Common myeloid progenitor, CD34-positive (primary cell): ENCODE measurements around the gene PSTPIP2.

Source experiments
- CTCF ChIA-PET: fragments of 350-600 bp; sonication (Branson Sonifier 250); formaldehyde crosslinking; loops from one replicate; lab custom pipeline; 2021; ENCODE audit warnings: antibody characterized with exemption; lab: Charles Lee
- POLR2A ChIA-PET: fragments of 350-600 bp; sonication (Branson Sonifier 250); formaldehyde crosslinking; loops from one replicate; lab custom pipeline; 2021; ENCODE audit warnings: antibody characterized with exemption; lab: Charles Lee
- DNase-seq, 3 donors: peaks; one replicate each; pipeline versions ENCODE4 v3.0.0 to v3.0.0-alpha.2; 2013
- H3K27ac ChIP-seq, 2 experiments: 1 replicate in 1 of 2; 2 replicates in 1 of 2; pipeline ENCODE4 v1.7.0; 2013; ENCODE audit warnings: inconsistent platforms in 2 of 2, low read length in 2 of 2, mild to moderate bottlenecking in 2 of 2, low read depth in 1 of 2, moderate library complexity in 1 of 2; ENCODE audit not compliant: severe bottlenecking in 2 of 2, insufficient read depth in 1 of 2, poor library complexity in 1 of 2
- H3K27me3 ChIP-seq, 5 experiments: replicated peaks in 2 of 5; 1 replicate in 3 of 5; 2 replicates in 2 of 5; pipeline versions ENCODE4 v1.6.1 to v1.7.0; 2013; ENCODE audit warnings: low read length in 4 of 5, mild to moderate bottlenecking in 2 of 5, moderate library complexity in 2 of 5, inconsistent platforms in 1 of 5; ENCODE audit not compliant: insufficient read depth in 5 of 5, control insufficient read depth in 4 of 5
- H3K36me3 ChIP-seq, 4 experiments: 1 replicate in 2 of 4; 2 replicates in 2 of 4; pipeline versions ENCODE4 v1.6.1 to v1.7.0; 2013; ENCODE audit warnings: low read length in 3 of 4, control low read depth in 1 of 4, mild to moderate bottlenecking in 1 of 4; ENCODE audit not compliant: control insufficient read depth in 4 of 4, insufficient read depth in 4 of 4
- H3K4me1 ChIP-seq, 4 experiments: 1 replicate in 3 of 4; 2 replicates in 1 of 4; pipeline versions ENCODE4 v1.6.1 to v1.7.1; 2013; ENCODE audit warnings: low read length in 3 of 4, mild to moderate bottlenecking in 3 of 4, control low read depth in 1 of 4, inconsistent platforms in 1 of 4, moderate library complexity in 1 of 4; ENCODE audit not compliant: control insufficient read depth in 4 of 4, insufficient read depth in 4 of 4; ENCODE audit errors: control extremely low read depth in 1 of 4
- H3K4me3 ChIP-seq, 7 experiments: 1 replicate in 4 of 7; 2 replicates in 3 of 7; pipeline versions ENCODE4 v1.5.1 to v1.7.0; 2013; ENCODE audit warnings: mild to moderate bottlenecking in 7 of 7, low read length in 6 of 7, moderate library complexity in 6 of 7, inconsistent platforms in 2 of 7, low read depth in 2 of 7, control low read depth in 1 of 7; ENCODE audit not compliant: insufficient read depth in 4 of 7, control insufficient read depth in 1 of 7; ENCODE audit errors: extremely low read depth in 1 of 7
- H3K9me3 ChIP-seq, 5 experiments: 1 replicate in 4 of 5; 2 replicates in 1 of 5; pipeline versions ENCODE4 v1.6.1 to v1.7.1; 2013; ENCODE audit warnings: low read length in 4 of 5, mild to moderate bottlenecking in 2 of 5, inconsistent platforms in 1 of 5, low read depth in 1 of 5, moderate library complexity in 1 of 5; ENCODE audit not compliant: control insufficient read depth in 4 of 5, insufficient read depth in 2 of 5; ENCODE audit errors: control extremely low read depth in 1 of 5
- WGBS: methylation state at CpG from one replicate; pipeline ENCODE4 v1.1.5; 2013; ENCODE audit not compliant: insufficient coverage; 5-methylcytosine and 5-hydroxymethylcytosine counted together

Gene PSTPIP2

GRCh38 chr18:45957100-45957499 is 115.0 kb downstream of the PSTPIP2 start:
- DNase-seq, result no peak

GRCh38 chr18:45954070-45954934 is 117.8 kb downstream of the PSTPIP2 start:
- H3K27me3 ChIP-seq, result no peaks in the 10 kb centered on the region
- peaks cover 28 to 54% (median 40%) of the 10 kb centered on the region in 4 experiments for H3K36me3 ChIP-seq
- ChIA-PET POLR2A (interaction anchor here (0.6 kb wide), 1 partner anchor 303 kb away, joined by 3 read pairs; no protein-coding TSS in a partner anchor), CTCF (interaction anchor here (1.4 kb wide), 1 partner anchor 119 kb away, joined by 3 read pairs; no protein-coding TSS in a partner anchor)
- H3K4me1 ChIP-seq, result no peaks in the 10 kb centered on the region
- H3K27ac ChIP-seq, result no peak overlapping the region
- 97% methylated on average over 6 of the region's 7 CpGs for WGBS
- no peak for DNase-seq
- H3K4me3 ChIP-seq, result no peak overlapping the region
- H3K9me3 ChIP-seq, result no peaks in the 10 kb centered on the region

More at GRCh38 chr18:45957100-45957499, 115.0 kb downstream of the PSTPIP2 start:
- Histone ChIP-seq H3K9me3 (no peaks in the 10 kb centered on the region), H3K4me3 (no peak overlapping the region), H3K36me3 (peaks cover 20 to 38% (median 31%) of the 10 kb centered on the region in 4 experiments), H3K4me1 (peaks cover 2 to 10% (median 4%) of the 10 kb centered on the region in 4 experiments), H3K27me3 (no peaks in the 10 kb centered on the region), H3K27ac (no peak overlapping the region)
- CTCF ChIA-PET, result no interaction called here
- POLR2A ChIA-PET, result no interaction called here

- no peak overlapping the region for H3K27ac ChIP-seq
- ChIA-PET POLR2A (no interaction called here), CTCF (interaction anchor here (0.6 to 1.0 kb wide), 2 partner anchors 11 to 30 kb away, joined by 3 read pairs; no protein-coding TSS in a partner anchor)
- H3K9me3 ChIP-seq, result no peaks in the 10 kb centered on the region
- DNase-seq, result no peak
- no peak overlapping the region for H3K4me3 ChIP-seq
- WGBS, result 100% methylated on average over 2 of the region's 4 CpGs
- H3K36me3 ChIP-seq, result peaks cover 46 to 83% (median 64%) of the 10 kb centered on the region in 4 experiments
- H3K4me1 ChIP-seq, result no peaks in the 10 kb centered on the region
- no peaks in the 10 kb centered on the region for H3K27me3 ChIP-seq
Observed at GRCh38 chr18:45951016-45951714, 120.9 kb downstream of the PSTPIP2 start.

GRCh38 chr18:45945669-45946068 is 126.4 kb downstream of the PSTPIP2 start:
- 100% methylated on average over 2 of the region's 5 CpGs for WGBS
- POLR2A ChIA-PET, result interaction anchor here (0.7 kb wide), 1 partner anchor 239 kb away, joined by 3 read pairs; no protein-coding TSS in a partner anchor
- CTCF ChIA-PET, result interaction anchor here (0.8 to 2.4 kb wide), 6 partner anchors 15 to 147 kb away, joined by 3 to 7 read pairs (median 4); no protein-coding TSS in a partner anchor

GRCh38 chr18:45940724-45941123 is 131.3 kb downstream of the PSTPIP2 start:
- H3K27me3 ChIP-seq, result no peaks in the 10 kb centered on the region
- WGBS, result 100% methylated on average over 2 of the region's 2 CpGs
- no peak overlapping the region for H3K27ac ChIP-seq
- ChIA-PET POLR2A (interaction anchor here (1.1 kb wide), 1 partner anchor 133 kb away, joined by 3 read pairs; no protein-coding TSS in a partner anchor), CTCF (interaction anchor here (1.7 kb wide), 1 partner anchor 275 kb away, joined by 5 read pairs; no protein-coding TSS in a partner anchor)
- H3K4me1 ChIP-seq, result no peaks in the 10 kb centered on the region
- H3K9me3 ChIP-seq, result no peaks in the 10 kb centered on the region
- no peak overlapping the region for H3K4me3 ChIP-seq
- no peak for DNase-seq
- H3K36me3 ChIP-seq, result peaks cover 41 to 83% (median 55%) of the 10 kb centered on the region in 4 experiments

More at GRCh38 chr18:45945669-45946068, 126.4 kb downstream of the PSTPIP2 start:
- H3K4me3 ChIP-seq, result no peak overlapping the region
- no peaks in the 10 kb centered on the region for H3K4me1 ChIP-seq
- peaks cover 48 to 90% (median 65%) of the 10 kb centered on the region in 4 experiments for H3K36me3 ChIP-seq
- DNase-seq, result no peak
- no peaks in the 10 kb centered on the region for H3K27me3 ChIP-seq
- no peaks in the 10 kb centered on the region for H3K9me3 ChIP-seq
- H3K27ac ChIP-seq, result no peak overlapping the region

GRCh38 chr18:45939236-45939635 is 132.8 kb downstream of the PSTPIP2 start:
- peak; percentile 26 to 58 (median 37) for DNase-seq
- no peaks in the 10 kb centered on the region for H3K9me3 ChIP-seq
- WGBS, result 40% methylated on average over 1 of the region's 2 CpGs
- no peak overlapping the region for H3K27ac ChIP-seq
- CTCF ChIA-PET, result interaction anchor here (0.9 to 1.3 kb wide), 2 partner anchors 16 to 61 kb away, joined by 3 to 4 read pairs; no protein-coding TSS in a partner anchor
- no peaks in the 10 kb centered on the region for H3K4me1 ChIP-seq
- POLR2A ChIA-PET, result no interaction called here
- H3K36me3 ChIP-seq, result peaks cover 42 to 79% (median 55%) of the 10 kb centered on the region in 4 experiments
- no peaks in the 10 kb centered on the region for H3K27me3 ChIP-seq
- H3K4me3 ChIP-seq, result no peak overlapping the region
